Spleen (tissue), 7 donors: ENCODE data around the gene THY1.

ENCODE experiments used
- POLR2AphosphoS5 ChIP-seq, 3 donors: sonication (generic); formaldehyde crosslinking; IDR thresholded peaks; one replicate each; pipeline ENCODE4 v1.5.1; 2017; ENCODE audit warnings: antibody characterized with exemption in 3 of 3
- TF ChIP-seq, protein P1 (sequence below), 11 experiments: fragments of 200-600 bp in 7 of 11; fragments of 450-650 bp in 4 of 11; sonication (generic) in 4 of 11; IDR thresholded peaks in 8 of 11; conservative IDR thresholded peaks in 3 of 11; 1 replicate in 7 of 11; 2 replicates in 4 of 11; pipeline versions ENCODE4 v1.4.0 to v1.8.0; 2016 to 2021; ENCODE audit warnings: antibody characterized with exemption in 11 of 11, inconsistent platforms in 4 of 11, mild to moderate bottlenecking in 1 of 11
- donor health status: DM: no; HTN: no; CAD: no; lungs with moderate emphysema.
- donor health status: DM: no; HTN: no; CAD: no.
- donor health status: DM: no; HTN: no; CAD: no.

DNA sequence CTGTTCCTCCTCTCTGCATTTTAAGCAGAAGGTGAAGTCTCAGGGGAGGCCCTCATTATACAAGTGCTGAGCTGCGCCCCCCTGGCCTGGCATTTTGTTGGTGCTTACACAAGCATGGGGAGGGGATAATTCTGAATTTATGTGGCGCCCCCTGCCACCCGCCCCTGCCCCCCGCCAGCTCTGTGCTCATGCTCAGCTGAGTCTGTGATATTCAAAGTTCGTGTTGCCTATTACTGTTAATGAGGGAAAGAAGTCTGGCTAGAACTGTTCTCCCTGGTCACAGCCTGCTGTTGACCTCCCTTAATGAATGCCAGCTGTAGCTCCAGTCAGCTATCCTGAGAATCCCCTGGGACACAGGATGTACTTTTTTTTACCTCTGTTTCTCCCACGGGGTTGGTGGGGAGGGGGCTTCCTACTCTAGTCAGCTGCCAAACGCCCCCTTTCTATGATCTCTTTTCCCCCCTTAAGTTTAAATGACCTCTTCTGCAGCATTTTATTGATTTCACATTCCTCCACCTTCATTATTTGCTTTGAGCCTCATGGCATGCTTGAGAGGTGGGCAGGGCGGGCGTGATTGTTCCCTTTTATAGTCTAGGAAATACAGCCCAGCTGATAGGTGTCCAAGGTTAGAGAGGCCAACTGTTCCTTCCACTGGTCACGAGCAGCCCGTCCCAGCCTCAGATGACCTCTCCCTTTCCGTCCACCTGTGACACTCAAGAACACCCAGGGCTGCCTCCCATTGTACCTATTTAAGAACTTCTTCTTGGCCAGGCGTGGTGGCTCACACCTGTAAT lies 53.6 kb downstream of the THY1 start:
- TF ChIP-seq, protein P1, sequence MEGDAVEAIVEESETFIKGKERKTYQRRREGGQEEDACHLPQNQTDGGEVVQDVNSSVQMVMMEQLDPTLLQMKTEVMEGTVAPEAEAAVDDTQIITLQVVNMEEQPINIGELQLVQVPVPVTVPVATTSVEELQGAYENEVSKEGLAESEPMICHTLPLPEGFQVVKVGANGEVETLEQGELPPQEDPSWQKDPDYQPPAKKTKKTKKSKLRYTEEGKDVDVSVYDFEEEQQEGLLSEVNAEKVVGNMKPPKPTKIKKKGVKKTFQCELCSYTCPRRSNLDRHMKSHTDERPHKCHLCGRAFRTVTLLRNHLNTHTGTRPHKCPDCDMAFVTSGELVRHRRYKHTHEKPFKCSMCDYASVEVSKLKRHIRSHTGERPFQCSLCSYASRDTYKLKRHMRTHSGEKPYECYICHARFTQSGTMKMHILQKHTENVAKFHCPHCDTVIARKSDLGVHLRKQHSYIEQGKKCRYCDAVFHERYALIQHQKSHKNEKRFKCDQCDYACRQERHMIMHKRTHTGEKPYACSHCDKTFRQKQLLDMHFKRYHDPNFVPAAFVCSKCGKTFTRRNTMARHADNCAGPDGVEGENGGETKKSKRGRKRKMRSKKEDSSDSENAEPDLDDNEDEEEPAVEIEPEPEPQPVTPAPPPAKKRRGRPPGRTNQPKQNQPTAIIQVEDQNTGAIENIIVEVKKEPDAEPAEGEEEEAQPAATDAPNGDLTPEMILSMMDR (IDR thresholded peaks at IDR 0.05 in 8 of 11, conservative IDR thresholded peaks at IDR 0.05 in 3 of 11): no peak
- TF ChIP-seq POLR2AphosphoS5 (IDR thresholded peaks at IDR 0.05): no peak
